Frontal cortex (tissue), 4 donors: Measurements from ENCODE around the gene GRB7. TPM values are rescaled to one million over a fixed set of nuclear protein-coding genes. Genes with fewer than 3 reads are reported as not detected.

Source experiments
- DNase-seq, 2 donors: peaks; one replicate each; pipeline ENCODE4 v3.0.0; 2012; ENCODE audit warnings: low spot score in 2 of 2
- FAIRE-seq: peaks from 2 replicates; lab custom pipeline; 2012; peaks lifted over from hg19 to GRCh38; lab: Jason Lieb, UNC
- total RNA-seq: library from RNA; depleted of rRNA; stranded (reverse); fragments of >200 nt; gene quantifications from one replicate; pipeline ENCODE4 v1.2.3, GENCODE V29; 2014
- donor health status: control.
- donor health status: control.
- donor health status: control.

GRB7 gene
- total RNA-seq, 1 donor from 2014 or later: not detected

GRCh38 chr17:39729280-39729851 is 8.4 kb upstream of the GRB7 start:
- no peak for FAIRE-seq
- DNase-seq: no peak

DNA sequence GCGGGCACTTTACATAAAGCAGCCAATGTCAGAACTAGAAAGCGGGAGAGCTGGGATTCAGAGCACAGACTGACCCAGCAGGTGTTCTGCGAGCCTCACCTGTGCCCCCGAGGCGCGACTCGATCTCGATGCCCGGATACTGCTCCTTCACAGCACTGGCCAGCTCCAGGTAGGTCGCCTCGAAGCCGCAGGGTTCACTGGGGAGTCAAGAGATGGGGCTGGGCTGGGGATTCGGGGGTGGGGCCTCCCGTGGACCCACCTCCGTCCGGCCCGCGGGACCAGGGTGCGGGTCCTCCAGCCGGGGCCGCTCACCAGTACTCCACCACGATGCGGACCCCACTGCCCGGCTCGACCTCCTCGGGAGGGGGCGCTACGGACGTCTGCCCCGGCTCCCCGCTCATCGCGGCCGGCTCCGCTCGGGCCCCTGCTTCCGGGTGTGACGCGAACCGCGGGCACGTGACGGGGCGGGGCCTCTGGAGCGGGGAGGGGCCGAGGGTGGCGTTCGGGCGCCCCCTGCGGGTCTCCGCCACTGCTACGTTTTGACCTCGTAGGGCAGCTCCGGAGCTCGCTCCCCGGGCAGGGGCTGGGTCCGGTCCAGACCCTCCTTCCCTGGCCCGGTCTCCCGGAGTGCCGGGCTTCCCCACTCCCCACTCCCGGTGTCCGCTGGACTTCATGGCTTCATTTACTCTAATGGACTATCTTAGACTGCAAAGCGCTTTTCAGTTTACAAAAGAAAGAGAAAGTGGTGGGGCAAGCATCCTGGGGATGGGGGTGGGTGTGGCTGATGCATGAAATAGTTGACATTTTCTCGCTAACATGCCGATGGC is 7.4 kb upstream of the GRB7 start, which contains the start of gene MIEN1:
MIEN1 (minus strand) TSS at position 438 of the 827 bp plus-strand sequence; CDS start at position 401, 37 bp downstream.
- DNase-seq: peak; percentile 98 to 100
- no peak for FAIRE-seq

DNA sequence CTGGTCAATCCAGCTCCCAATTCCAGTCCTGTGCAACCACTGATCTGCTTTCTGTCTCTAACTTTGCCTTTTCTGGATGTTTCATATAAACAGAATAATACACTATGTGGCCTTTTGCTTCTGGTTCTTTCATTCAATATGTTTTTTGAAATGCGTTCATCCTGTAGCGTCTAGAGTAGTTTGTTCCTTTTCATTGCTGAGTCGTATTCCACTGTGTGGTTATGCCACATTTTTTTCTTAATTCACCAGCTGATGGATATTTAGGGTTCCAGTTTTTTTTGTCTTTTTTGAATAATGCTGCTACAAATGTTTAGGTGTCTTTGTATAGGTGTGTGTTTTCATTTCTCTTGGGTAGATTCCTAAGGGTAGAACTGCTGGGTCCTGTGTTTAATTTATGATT is 5.2 kb upstream of the GRB7 start:
- FAIRE-seq: no peak
- DNase-seq: no peak

GRCh38 chr17:39735882-39736281 is 1.9 kb upstream of the GRB7 start:
- DNase-seq: no peak
- FAIRE-seq: no peak

GRCh38 chr17:39736319-39737165 is 1.2 kb upstream of the GRB7 start:
- FAIRE-seq (no peak), DNase-seq (no peak)

GRCh38 chr17:39737206-39737759 is 455 bp upstream of the GRB7 start:
- no peak for DNase-seq
- FAIRE-seq: no peak

DNA sequence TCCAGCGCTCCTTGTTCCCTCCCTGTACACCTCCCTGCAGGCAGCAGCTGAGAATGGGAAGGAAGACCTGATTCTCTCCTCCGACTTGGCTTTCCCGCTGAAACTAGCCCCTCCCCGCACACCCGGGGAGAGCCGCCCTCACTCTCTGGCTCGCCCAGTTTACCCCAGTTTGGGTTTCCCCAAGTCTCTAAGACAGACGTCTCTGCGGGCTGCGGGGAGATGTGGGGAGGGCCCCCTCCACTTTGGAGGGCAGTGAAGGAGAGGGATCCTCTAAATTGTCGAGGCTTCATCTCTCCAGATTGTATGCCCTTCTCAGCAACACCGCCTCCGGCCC is 797 bp downstream of the GRB7 start:
- no peak for DNase-seq
- no peak for FAIRE-seq

DNA sequence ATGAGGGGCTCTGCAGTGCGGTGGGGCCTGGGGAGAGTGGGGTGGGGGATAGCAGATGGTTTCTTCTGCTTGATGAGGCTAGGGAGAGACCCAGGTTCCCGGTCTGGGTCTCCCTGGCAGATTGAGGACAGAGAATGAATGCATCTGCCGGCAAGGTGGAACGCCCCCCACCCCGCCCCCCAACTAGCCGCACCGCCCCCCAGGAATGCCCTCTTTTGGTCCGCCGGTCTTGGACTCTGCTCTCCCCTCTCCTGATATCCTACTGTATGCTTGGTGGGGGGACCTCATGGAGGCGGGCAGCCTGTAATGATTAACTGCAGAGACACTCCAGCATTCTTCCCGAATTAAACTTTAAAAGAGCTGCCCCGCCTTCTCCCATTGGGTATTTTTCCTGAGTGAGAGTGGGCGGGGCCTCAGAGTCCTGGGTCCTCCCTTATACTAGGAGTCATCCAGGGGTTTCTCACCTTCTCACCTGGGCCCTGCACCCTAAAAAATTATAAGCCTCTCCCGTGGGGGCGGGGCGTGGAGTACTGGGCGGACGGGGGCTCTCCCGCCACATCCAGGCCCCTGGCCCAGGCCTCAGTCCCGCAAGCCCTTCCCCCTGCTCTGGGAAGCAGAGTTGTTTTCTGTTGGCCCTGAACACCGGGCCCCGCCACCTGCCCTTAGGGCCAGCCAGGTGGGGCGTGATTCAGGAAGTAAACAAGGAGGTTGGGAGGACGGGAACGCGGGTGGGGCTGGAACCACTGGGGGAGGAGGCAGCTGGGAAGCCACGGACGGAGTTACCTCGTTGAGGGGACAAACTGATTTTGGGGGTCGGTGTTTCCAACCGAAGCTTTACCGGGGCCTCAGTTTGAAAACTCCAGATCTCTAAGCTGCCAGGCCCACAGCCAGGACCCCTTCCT is 1.5 kb downstream of the GRB7 start:
- no peak for DNase-seq

DNA sequence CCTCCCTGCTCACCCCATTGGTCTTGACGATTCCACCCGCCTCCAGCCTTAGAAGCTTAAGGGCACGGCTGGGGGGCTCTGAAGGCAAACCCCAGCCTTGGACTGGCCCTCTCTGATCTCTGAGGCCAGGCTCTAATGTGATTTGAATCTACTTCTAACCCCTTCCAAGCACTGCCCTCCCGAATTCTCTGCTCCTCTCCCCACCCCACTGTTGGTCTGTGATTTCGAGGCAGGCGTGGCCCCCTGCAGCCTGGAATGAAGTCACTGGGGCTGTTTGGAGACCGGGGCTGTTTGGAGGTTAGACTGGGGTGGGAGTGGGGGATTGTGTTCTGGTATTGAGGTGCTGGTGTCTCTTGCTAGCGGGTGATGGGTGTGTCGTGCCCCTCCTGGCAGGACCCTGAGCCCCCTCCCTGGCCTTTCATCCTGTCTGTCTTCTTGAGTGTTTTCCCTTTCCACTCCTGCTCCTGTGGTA is 2.2 kb downstream of the GRB7 start:
- no peak for DNase-seq
- no peak for FAIRE-seq

More for the DNA sequence above, 1.5 kb downstream of the GRB7 start:
- FAIRE-seq: no peak

GRCh38 chr17:39740357-39741111 is 2.8 kb downstream of the GRB7 start:
- FAIRE-seq (no peak), DNase-seq (no peak)

DNA sequence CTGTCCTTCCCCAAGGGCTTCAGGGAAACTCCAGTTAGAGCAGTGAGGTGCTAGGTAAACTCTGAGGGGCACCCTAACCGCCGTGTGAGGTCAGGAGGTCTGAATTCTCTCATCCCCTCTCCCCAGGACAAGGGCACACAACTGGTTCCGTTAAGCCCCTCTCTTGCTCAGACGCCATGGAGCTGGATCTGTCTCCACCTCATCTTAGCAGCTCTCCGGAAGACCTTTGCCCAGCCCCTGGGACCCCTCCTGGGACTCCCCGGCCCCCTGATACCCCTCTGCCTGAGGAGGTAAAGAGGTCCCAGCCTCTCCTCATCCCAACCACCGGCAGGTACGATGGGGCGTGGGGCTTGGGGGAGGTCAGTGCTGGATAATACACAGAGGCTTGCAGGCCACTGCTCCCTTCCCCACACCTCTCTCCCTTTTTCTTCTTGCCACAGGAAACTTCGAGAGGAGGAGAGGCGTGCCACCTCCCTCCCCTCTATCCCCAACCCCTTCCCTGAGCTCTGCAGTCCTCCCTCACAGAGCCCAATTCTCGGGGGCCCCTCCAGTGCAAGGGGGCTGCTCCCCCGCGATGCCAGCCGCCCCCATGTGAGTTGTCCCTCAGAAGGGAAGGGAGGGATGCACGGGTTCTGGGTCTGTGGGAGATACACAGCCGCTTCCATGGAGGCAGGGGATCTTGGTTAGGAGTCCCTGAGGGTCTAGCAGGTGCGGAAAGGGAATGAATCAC is 4.6 kb downstream of the GRB7 start:
- FAIRE-seq (no peak), DNase-seq (no peak)

- no peak for DNase-seq
- FAIRE-seq: no peak
Measured at GRCh38 chr17:39742856-39743436, 5.2 kb downstream of the GRB7 start.

GRCh38 chr17:39744075-39744835 is 6.5 kb downstream of the GRB7 start:
- no peak for DNase-seq
- FAIRE-seq: no peak

DNA sequence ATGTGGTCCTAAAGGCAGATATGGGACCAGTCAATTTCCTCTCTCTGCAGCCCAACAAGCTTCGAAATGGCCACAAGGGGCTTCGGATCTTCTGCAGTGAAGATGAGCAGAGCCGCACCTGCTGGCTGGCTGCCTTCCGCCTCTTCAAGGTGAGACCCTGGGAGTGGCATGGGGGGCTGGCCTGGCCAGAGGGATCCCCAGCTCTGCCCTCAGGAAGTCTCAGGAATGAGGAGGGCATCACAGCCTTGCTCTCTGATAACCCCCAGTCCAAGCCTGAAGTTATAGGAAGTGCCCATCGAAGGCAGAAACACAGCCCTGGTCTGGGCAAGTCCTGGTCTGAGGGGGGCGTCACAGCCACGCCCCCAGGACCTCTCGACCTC is 7.1 kb downstream of the GRB7 start:
- DNase-seq (no peak), FAIRE-seq (no peak)

GRCh38 chr17:39745335-39746144 is 7.8 kb downstream of the GRB7 start:
- DNase-seq (no peak), FAIRE-seq (no peak)

GRCh38 chr17:39746145-39746461 is 8.4 kb downstream of the GRB7 start:
- FAIRE-seq: no peak
- DNase-seq: no peak
